B cell (primary cell): ENCODE results near the gene ELMO1. TPM values are rescaled to one million over a fixed set of nuclear protein-coding genes. Genes with fewer than 3 reads are reported as not detected.

Experiments
- ATAC-seq: fragments of 200-7000 bp; cut with Tn5 transposase; one replicate; pipeline ENCODE4 v1.10.0; 2021; ENCODE audit warnings: low read depth, mild to moderate bottlenecking, moderate number of reproducible peaks, moderate library complexity
- CTCF ChIA-PET: fragments of 350-600 bp; sonication (Branson Sonifier 250); formaldehyde crosslinking; loops from one replicate; lab custom pipeline; 2021; ENCODE audit warnings: antibody characterized with exemption, inconsistent platforms; lab: Charles Lee
- POLR2A ChIA-PET: fragments of 350-600 bp; sonication (Branson Sonifier 250); formaldehyde crosslinking; loops from one replicate; lab custom pipeline; 2021; ENCODE audit warnings: antibody characterized with exemption; lab: Charles Lee
- DNase-seq: peaks from one replicate; pipeline ENCODE4 v3.0.0; 2013
- H2AFZ ChIP-seq: 2 replicates; pipeline ENCODE4 v1.6.1; 2012; ENCODE audit warnings: mild to moderate bottlenecking, low read depth, low read length; ENCODE audit not compliant: insufficient read depth, poor library complexity, severe bottlenecking
- H3K27ac ChIP-seq, 2 donors: 1 replicate in 1 of 2; 2 replicates in 1 of 2; pipeline ENCODE4 v1.5.1; 2012 to 2013; ENCODE audit warnings: low read length in 2 of 2, mild to moderate bottlenecking in 2 of 2, moderate library complexity in 1 of 2
- H3K27me3 ChIP-seq, 4 experiments: fragments of 200-600 bp in 1 of 4; sonication (generic) in 1 of 4; replicated peaks in 1 of 4; 1 replicate in 2 of 4; 2 replicates in 2 of 4; pipeline versions ENCODE4 v1.6.1 to v1.7.0; 2013 to 2016; ENCODE audit warnings: low read length in 3 of 4, mild to moderate bottlenecking in 2 of 4, mixed read lengths in 1 of 4, moderate library complexity in 1 of 4; ENCODE audit not compliant: insufficient read depth in 4 of 4, control insufficient read depth in 3 of 4; ENCODE audit errors: control extremely low read depth in 1 of 4
- H3K36me3 ChIP-seq, 2 experiments: replicated peaks in 1 of 2; 1 replicate in 1 of 2; 2 replicates in 1 of 2; pipeline versions ENCODE4 v1.6.1 to v1.7.1; 2013; ENCODE audit warnings: low read length in 1 of 2; ENCODE audit not compliant: insufficient read depth in 2 of 2, control insufficient read depth in 1 of 2; ENCODE audit errors: control extremely low read depth in 1 of 2, extremely low read depth in 1 of 2
- H3K4me1 ChIP-seq, 2 donors: fragments of 200-600 bp in 1 of 2; sonication (generic) in 1 of 2; 1 replicate in 1 of 2; 2 replicates in 1 of 2; pipeline versions ENCODE4 v1.5.1 to v1.6.1; 2013 to 2017; ENCODE audit warnings: low read length in 2 of 2; ENCODE audit not compliant: control insufficient read depth in 2 of 2, insufficient read depth in 2 of 2
- H3K4me2 ChIP-seq: replicated peaks from 2 replicates; pipeline ENCODE3; 2012; ENCODE audit warnings: mild to moderate bottlenecking, low read depth, low read length; ENCODE audit not compliant: poor library complexity, severe bottlenecking
- H3K4me3 ChIP-seq, 5 experiments: fragments of 200-600 bp in 1 of 5; sonication (generic) in 1 of 5; 1 replicate in 3 of 5; 2 replicates in 2 of 5; pipeline versions ENCODE4 v1.5.1 to v1.7.0; 2011 to 2016; ENCODE audit warnings: low read length in 4 of 5, mild to moderate bottlenecking in 4 of 5, low read depth in 2 of 5, control low read depth in 1 of 5, moderate library complexity in 1 of 5; ENCODE audit not compliant: insufficient read depth in 1 of 5; ENCODE audit errors: control extremely low read depth in 1 of 5, extremely low read depth in 1 of 5
- H3K79me2 ChIP-seq: fragments of 200-600 bp; sonication (generic); one replicate; pipeline ENCODE4 v1.6.0; 2016; ENCODE audit warnings: low read length; ENCODE audit not compliant: control insufficient read depth, insufficient read depth
- H3K9ac ChIP-seq: fragments of 200-600 bp; sonication (generic); 2 replicates; pipeline ENCODE4 v1.6.1; 2017; ENCODE audit warnings: mild to moderate bottlenecking, low read length, moderate library complexity
- H3K9me3 ChIP-seq, 3 donors: one replicate each; pipeline versions ENCODE4 v1.6.1 to v1.7.1; 2013; ENCODE audit warnings: low read length in 2 of 3; ENCODE audit not compliant: control insufficient read depth in 2 of 3, insufficient read depth in 1 of 3; ENCODE audit errors: control extremely low read depth in 1 of 3
- H4K20me1 ChIP-seq: 2 replicates; pipeline ENCODE4 v1.6.0; 2012; ENCODE audit warnings: mild to moderate bottlenecking, low read length; ENCODE audit not compliant: insufficient read depth, control insufficient read depth, poor library complexity, severe bottlenecking
- H3K27ac Mint-ChIP-seq: one replicate; pipeline ENCODE4 v1.8.0; 2021; ENCODE audit warnings: mixed read lengths
- H3K27me3 Mint-ChIP-seq: one replicate; pipeline ENCODE4 v1.8.0; 2021; ENCODE audit warnings: mixed read lengths
- H3K4me1 Mint-ChIP-seq: one replicate; pipeline ENCODE4 v1.8.0; 2021; ENCODE audit warnings: mixed read lengths
- H3K4me3 Mint-ChIP-seq: one replicate; pipeline ENCODE4 v1.8.0; 2021; ENCODE audit warnings: mixed read lengths
- H3K9me3 Mint-ChIP-seq: one replicate; pipeline ENCODE4 v1.8.0; 2022; ENCODE audit warnings: mixed read lengths; ENCODE audit not compliant: insufficient read depth
- CTCF ChIP-seq: fragments of 200-600 bp; IDR thresholded peaks from one replicate; pipeline ENCODE4 v1.8.0; 2022; ENCODE audit warnings: antibody characterized with exemption, mild to moderate bottlenecking
- EZH2 ChIP-seq: IDR thresholded peaks from 2 replicates; pipeline ENCODE4 v1.6.1; 2012; ENCODE audit warnings: borderline replicate concordance, low read depth, mild to moderate bottlenecking, moderate library complexity, low read length; ENCODE audit not compliant: insufficient read depth, poor library complexity, severe bottlenecking
- WGBS: methylation state at CpG from one replicate; pipeline ENCODE4 v1.1.5; 2013; ENCODE audit warnings: missing lambda C conversion rate; ENCODE audit not compliant: insufficient coverage; 5-methylcytosine and 5-hydroxymethylcytosine counted together
- intact Hi-C: fragments of 100-400 bp; cut with micrococcal nuclease; formaldehyde crosslinking; loops from one replicate; pipeline ENCODE4 v1.10.0; 2022
- polyA plus RNA-seq: library from polyadenylated mRNA; depleted of rRNA; stranded (reverse); fragments of >200 nt; gene quantifications from 2 replicates; pipeline ENCODE4 v1.2.3, GENCODE V29; 2012
- total RNA-seq, 2 donors: library from RNA; stranded (reverse); fragments of 120-200 nt in 1 of 2; gene quantifications; 1 replicate in 1 of 2; 2 replicates in 1 of 2; pipeline versions ENCODE4 v1.2.3 to v1.2.4, GENCODE V29; 2013 to 2022

Gene ELMO1
- total and polyA plus RNA-seq, 2 donors (not counting 1 experiment from before 2014, with no cell fraction given) = 44.7 to 177 TPM

- Histone ChIP-seq H3K4me1 (peaks cover 1% of the 10 kb centered on the region in 2 donors), H3K4me2 (no peak overlapping the region), H3K79me2 (peaks cover 6% of the 10 kb centered on the region), H3K9me3 (no peaks in the 10 kb centered on the region), H3K9ac (no peak overlapping the region), H3K4me3 (no peak overlapping the region), H2AFZ (no peak overlapping the region), H4K20me1 (peaks cover 11% of the 10 kb centered on the region), H3K27me3 (no peaks in the 10 kb centered on the region), H3K36me3 (peaks cover 0 to 6% of the 10 kb centered on the region in 2 experiments), H3K27ac (no peak overlapping the region)
- WGBS = no CpG with 5 or more reads among the region's 2 CpGs
- intact Hi-C loops = no loop called here
- Mint-ChIP-seq H3K27ac (no peak overlapping the region), H3K4me3 (no peak overlapping the region), H3K27me3 (no peaks in the 10 kb centered on the region), H3K9me3 (peaks cover 2% of the 10 kb centered on the region), H3K4me1 (peaks cover 17% of the 10 kb centered on the region)
- ChIA-PET POLR2A (no interaction called here), CTCF (no interaction called here)
- DNase-seq (no peak), ATAC-seq (no peak)
- TF ChIP-seq CTCF (no peak), EZH2 (no peak)
Measured at GRCh38 chr7:36964297-36964696, 484.4 kb downstream of the ELMO1 start.

GRCh38 chr7:36962367-36962766 lies 486.3 kb downstream of the ELMO1 start:
- H3K4me2 ChIP-seq = no peak overlapping the region
- Mint-ChIP-seq H3K9me3 (peaks cover 1% of the 10 kb centered on the region), H3K4me3 (no peak overlapping the region), H3K4me1 (peaks cover 13% of the 10 kb centered on the region), H3K27ac (no peak overlapping the region), H3K27me3 (no peaks in the 10 kb centered on the region)
- POLR2A ChIA-PET = no interaction called here
- H3K79me2 ChIP-seq = peaks cover 10% of the 10 kb centered on the region
- WGBS = 100% methylated on average over 2 of the region's 3 CpGs
- CTCF ChIA-PET = interaction anchor here (1.2 kb wide), 1 partner anchor 25 kb away, joined by 5 read pairs; no protein-coding TSS in a partner anchor
- no peak overlapping the region for H3K4me3 ChIP-seq
- ATAC-seq (no peak), DNase-seq (no peak)
- H3K36me3 ChIP-seq = peaks cover 0 to 6% of the 10 kb centered on the region in 2 experiments
- H4K20me1 ChIP-seq = peaks cover 25% of the 10 kb centered on the region
- H3K9ac ChIP-seq = no peak overlapping the region
- H2AFZ ChIP-seq = no peak overlapping the region
- TF ChIP-seq EZH2 (no peak), CTCF (no peak)
- H3K27me3 ChIP-seq = no peaks in the 10 kb centered on the region
- peaks cover 0 to 14% of the 10 kb centered on the region in 2 donors for H3K4me1 ChIP-seq
- intact Hi-C loops = no loop called here
- no peak overlapping the region for H3K27ac ChIP-seq
- H3K9me3 ChIP-seq = no peaks in the 10 kb centered on the region
